ENCODE measurements around the gene PTPRN2.
"Not testable (repeated sequence)": the region's sequence is repeated elsewhere in the genome, so short reads cannot be mapped to it uniquely, and the experiment has no call there.

The PTPRN2 gene

GRCh38 chr7:157668221-157668883 lies 919.3 kb downstream of the PTPRN2 start:
- H3K9ac ChIP-seq (ENCODE audit: low read length in 5 of 5): no peak overlapping the region
- H3K36me3 ChIP-seq (ENCODE audit: control insufficient read depth in 5 of 5, insufficient read depth in 5 of 5, low read length in 5 of 5): no peaks in the 10 kb centered on the region
- no peaks in the 10 kb centered on the region for H3K9me3 ChIP-seq (ENCODE audit: control insufficient read depth in 5 of 5, low read length in 5 of 5)
- H3K27me3 ChIP-seq (ENCODE audit: control insufficient read depth in 5 of 5, insufficient read depth in 4 of 5, low read length in 5 of 5): peaks cover 9 to 22% (median 17%) of the 10 kb centered on the region in 5 donors
- peaks cover 0 to 20% (median 0%) of the 10 kb centered on the region in 5 donors for H3K4me1 ChIP-seq (ENCODE audit: control insufficient read depth in 5 of 5, insufficient read depth in 5 of 5, low read length in 5 of 5)
- no peak overlapping the region for H3K27ac ChIP-seq (ENCODE audit: low read depth, low read length)
- no peak overlapping the region for H3K4me3 ChIP-seq (ENCODE audit: low read depth in 1 of 5, low read length in 5 of 5)

GRCh38 chr7:157667731-157668130 lies 919.9 kb downstream of the PTPRN2 start:
- no peak overlapping the region for H3K27ac ChIP-seq (ENCODE audit: low read depth, low read length)
- H3K4me3 ChIP-seq (ENCODE audit: low read depth in 1 of 5, low read length in 5 of 5): no peak overlapping the region
- no peak overlapping the region for H3K9ac ChIP-seq (ENCODE audit: low read length in 5 of 5)
- H3K27me3 ChIP-seq (ENCODE audit: control insufficient read depth in 5 of 5, insufficient read depth in 4 of 5, low read length in 5 of 5): peaks cover 14 to 27% (median 19%) of the 10 kb centered on the region in 5 donors
- H3K4me1 ChIP-seq (ENCODE audit: control insufficient read depth in 5 of 5, insufficient read depth in 5 of 5, low read length in 5 of 5): peaks cover 0 to 22% (median 0%) of the 10 kb centered on the region in 5 donors
- H3K36me3 ChIP-seq (ENCODE audit: control insufficient read depth in 5 of 5, insufficient read depth in 5 of 5, low read length in 5 of 5): no peaks in the 10 kb centered on the region
- H3K9me3 ChIP-seq (ENCODE audit: control insufficient read depth in 5 of 5, low read length in 5 of 5): no peaks in the 10 kb centered on the region

- Histone ChIP-seq H3K4me3 (ENCODE audit: low read depth in 1 of 5, low read length in 5 of 5) (no peak overlapping the region), H3K36me3 (ENCODE audit: control insufficient read depth in 5 of 5, insufficient read depth in 5 of 5, low read length in 5 of 5) (no peaks in the 10 kb centered on the region), H3K4me1 (ENCODE audit: control insufficient read depth in 5 of 5, insufficient read depth in 5 of 5, low read length in 5 of 5) (peaks cover 0 to 22% (median 0%) of the 10 kb centered on the region in 5 donors), H3K27ac (ENCODE audit: low read depth, low read length) (no peak overlapping the region), H3K27me3 (ENCODE audit: control insufficient read depth in 5 of 5, insufficient read depth in 4 of 5, low read length in 5 of 5) (peaks cover 15 to 31% (median 19%) of the 10 kb centered on the region in 5 donors), H3K9me3 (ENCODE audit: control insufficient read depth in 5 of 5, low read length in 5 of 5) (no peaks in the 10 kb centered on the region), H3K9ac (ENCODE audit: low read length in 5 of 5) (no peak overlapping the region)
Measured at GRCh38 chr7:157667261-157667660, 920.4 kb downstream of the PTPRN2 start.

- no peaks in the 10 kb centered on the region for H3K9me3 ChIP-seq (ENCODE audit: control insufficient read depth in 5 of 5, low read length in 5 of 5)
- peaks cover 0 to 22% (median 0%) of the 10 kb centered on the region in 5 donors for H3K4me1 ChIP-seq (ENCODE audit: control insufficient read depth in 5 of 5, insufficient read depth in 5 of 5, low read length in 5 of 5)
- H3K27me3 ChIP-seq (ENCODE audit: control insufficient read depth in 5 of 5, insufficient read depth in 4 of 5, low read length in 5 of 5): peaks cover 14 to 35% (median 21%) of the 10 kb centered on the region in 5 donors
- H3K27ac ChIP-seq (ENCODE audit: low read depth, low read length): no peak overlapping the region
- no peaks in the 10 kb centered on the region for H3K36me3 ChIP-seq (ENCODE audit: control insufficient read depth in 5 of 5, insufficient read depth in 5 of 5, low read length in 5 of 5)
- H3K9ac ChIP-seq (ENCODE audit: low read length in 5 of 5): no peak overlapping the region
- no peak overlapping the region for H3K4me3 ChIP-seq (ENCODE audit: low read depth in 1 of 5, low read length in 5 of 5)
Measured at GRCh38 chr7:157666530-157667040, 921.0 kb downstream of the PTPRN2 start.

GRCh38 chr7:157665634-157665988 lies 922.0 kb downstream of the PTPRN2 start:
- not testable (repeated sequence) for H3K9me3 ChIP-seq (ENCODE audit: control insufficient read depth in 5 of 5, low read length in 5 of 5); H3K9ac ChIP-seq (ENCODE audit: low read length in 5 of 5); H3K27ac ChIP-seq (ENCODE audit: low read depth, low read length); H3K4me3 ChIP-seq (ENCODE audit: low read depth in 1 of 5, low read length in 5 of 5); H3K36me3 ChIP-seq (ENCODE audit: control insufficient read depth in 5 of 5, insufficient read depth in 5 of 5, low read length in 5 of 5)
- Histone ChIP-seq H3K27me3 (ENCODE audit: control insufficient read depth in 5 of 5, insufficient read depth in 4 of 5, low read length in 5 of 5) (peaks cover 12 to 37% (median 22%) of the 10 kb centered on the region in 5 donors), H3K4me1 (ENCODE audit: control insufficient read depth in 5 of 5, insufficient read depth in 5 of 5, low read length in 5 of 5) (peaks cover 0 to 22% (median 0%) of the 10 kb centered on the region in 5 donors)

GRCh38 chr7:157664871-157665633 lies 922.6 kb downstream of the PTPRN2 start:
- Histone ChIP-seq H3K36me3 (ENCODE audit: control insufficient read depth in 5 of 5, insufficient read depth in 5 of 5, low read length in 5 of 5) (no peaks in the 10 kb centered on the region), H3K9ac (ENCODE audit: low read length in 5 of 5) (no peak overlapping the region), H3K27me3 (ENCODE audit: control insufficient read depth in 5 of 5, insufficient read depth in 4 of 5, low read length in 5 of 5) (peaks cover 12 to 32% (median 22%) of the 10 kb centered on the region in 5 donors), H3K4me1 (ENCODE audit: control insufficient read depth in 5 of 5, insufficient read depth in 5 of 5, low read length in 5 of 5) (peaks cover 0 to 19% (median 0%) of the 10 kb centered on the region in 5 donors), H3K9me3 (ENCODE audit: control insufficient read depth in 5 of 5, low read length in 5 of 5) (no peaks in the 10 kb centered on the region), H3K27ac (ENCODE audit: low read depth, low read length) (no peak overlapping the region), H3K4me3 (ENCODE audit: low read depth in 1 of 5, low read length in 5 of 5) (no peak overlapping the region)

GRCh38 chr7:157664034-157664433 lies 923.6 kb downstream of the PTPRN2 start:
- H3K36me3 ChIP-seq (ENCODE audit: control insufficient read depth in 5 of 5, insufficient read depth in 5 of 5, low read length in 5 of 5): no peaks in the 10 kb centered on the region
- no peak overlapping the region for H3K4me3 ChIP-seq (ENCODE audit: low read depth in 1 of 5, low read length in 5 of 5)
- no peak overlapping the region for H3K9ac ChIP-seq (ENCODE audit: low read length in 5 of 5)
- H3K27ac ChIP-seq (ENCODE audit: low read depth, low read length): no peak overlapping the region
- H3K9me3 ChIP-seq (ENCODE audit: control insufficient read depth in 5 of 5, low read length in 5 of 5): no peaks in the 10 kb centered on the region
- H3K27me3 ChIP-seq (ENCODE audit: control insufficient read depth in 5 of 5, insufficient read depth in 4 of 5, low read length in 5 of 5): peaks cover 9 to 26% (median 19%) of the 10 kb centered on the region in 5 donors
- H3K4me1 ChIP-seq (ENCODE audit: control insufficient read depth in 5 of 5, insufficient read depth in 5 of 5, low read length in 5 of 5): peaks cover 0 to 14% (median 0%) of the 10 kb centered on the region in 5 donors

GRCh38 chr7:157662981-157663716 lies 924.5 kb downstream of the PTPRN2 start:
- H3K4me3 ChIP-seq (ENCODE audit: low read depth in 1 of 5, low read length in 5 of 5): no peak overlapping the region
- no peak overlapping the region for H3K27ac ChIP-seq (ENCODE audit: low read depth, low read length)
- H3K9me3 ChIP-seq (ENCODE audit: control insufficient read depth in 5 of 5, low read length in 5 of 5): no peaks in the 10 kb centered on the region
- H3K9ac ChIP-seq (ENCODE audit: low read length in 5 of 5): no peak overlapping the region
- H3K27me3 ChIP-seq (ENCODE audit: control insufficient read depth in 5 of 5, insufficient read depth in 4 of 5, low read length in 5 of 5): peaks cover 14 to 24% (median 17%) of the 10 kb centered on the region in 5 donors
- peaks cover 0 to 5% (median 0%) of the 10 kb centered on the region in 5 donors for H3K4me1 ChIP-seq (ENCODE audit: control insufficient read depth in 5 of 5, insufficient read depth in 5 of 5, low read length in 5 of 5)
- H3K36me3 ChIP-seq (ENCODE audit: control insufficient read depth in 5 of 5, insufficient read depth in 5 of 5, low read length in 5 of 5): no peaks in the 10 kb centered on the region

- H3K9ac ChIP-seq (ENCODE audit: low read length in 5 of 5): no peak overlapping the region
- H3K9me3 ChIP-seq (ENCODE audit: control insufficient read depth in 5 of 5, low read length in 5 of 5): no peaks in the 10 kb centered on the region
- no peak overlapping the region for H3K4me3 ChIP-seq (ENCODE audit: low read depth in 1 of 5, low read length in 5 of 5)
- peaks cover 13 to 24% (median 15%) of the 10 kb centered on the region in 5 donors for H3K27me3 ChIP-seq (ENCODE audit: control insufficient read depth in 5 of 5, insufficient read depth in 4 of 5, low read length in 5 of 5)
- peaks cover 0 to 4% (median 0%) of the 10 kb centered on the region in 5 donors for H3K4me1 ChIP-seq (ENCODE audit: control insufficient read depth in 5 of 5, insufficient read depth in 5 of 5, low read length in 5 of 5)
- no peaks in the 10 kb centered on the region for H3K36me3 ChIP-seq (ENCODE audit: control insufficient read depth in 5 of 5, insufficient read depth in 5 of 5, low read length in 5 of 5)
- H3K27ac ChIP-seq (ENCODE audit: low read depth, low read length): no peak overlapping the region
Measured at GRCh38 chr7:157662110-157662791, 925.4 kb downstream of the PTPRN2 start.
